Neural cell (in vitro differentiated cells): ENCODE data around the gene BTK. TPM values are rescaled to one million over a fixed set of nuclear protein-coding genes. Genes with fewer than 3 reads are reported as not detected.
"Not testable (repeated sequence)": the region's sequence is repeated elsewhere in the genome, so short reads cannot be mapped to it uniquely, and the experiment has no call there.

Experiments
- H2AFZ ChIP-seq: fragments of 200-600, 300-800 bp; sonication (generic), shearing (Covaris generic); 2 replicates; pipeline ENCODE4 v1.6.0; 2014; ENCODE audit warnings: low read depth, mild to moderate bottlenecking, antibody characterized with exemption, low read length, moderate library complexity
- H3F3A ChIP-seq: fragments of 200-600 bp; shearing (Covaris generic); 2 replicates; pipeline ENCODE4 v1.6.1; 2016; ENCODE audit warnings: mild to moderate bottlenecking, moderate library complexity, mixed read lengths, antibody characterized with exemption, low read length; ENCODE audit not compliant: insufficient read depth, poor library complexity, severe bottlenecking
- H3K27ac ChIP-seq: fragments of 200-600, 300-800 bp; sonication (generic), shearing (Covaris generic); 2 replicates; pipeline ENCODE4 v1.5.1; 2014; ENCODE audit warnings: mild to moderate bottlenecking, low read length, moderate library complexity
- H3K27me3 ChIP-seq: fragments of 300-800, 200-600 bp; sonication (generic), shearing (Covaris generic); 2 replicates; pipeline ENCODE4 v1.6.0; 2014; ENCODE audit warnings: mild to moderate bottlenecking, low read depth, low read length, moderate library complexity; ENCODE audit not compliant: insufficient read depth
- H3K36me3 ChIP-seq: fragments of 300-800, 200-600 bp; sonication (generic), shearing (Covaris generic); 2 replicates; pipeline ENCODE4 v1.5.1; 2014; ENCODE audit warnings: mild to moderate bottlenecking, antibody characterized with exemption, low read length, moderate library complexity; ENCODE audit not compliant: insufficient read depth
- H3K4me2 ChIP-seq: fragments of 300-800, 200-600 bp; sonication (generic), shearing (Covaris generic); 2 replicates; pipeline ENCODE4 v1.6.0; 2014; ENCODE audit warnings: mild to moderate bottlenecking, low read length
- H3K4me3 ChIP-seq: fragments of 300-800, 200-600 bp; sonication (generic), shearing (Covaris generic); 2 replicates; pipeline ENCODE4 v1.5.1; 2014; ENCODE audit warnings: mild to moderate bottlenecking, low read length, moderate library complexity
- H3K79me2 ChIP-seq: fragments of 200-600 bp; shearing (Covaris generic); replicated peaks from 2 replicates; pipeline ENCODE4 v1.6.0; 2014; ENCODE audit warnings: mild to moderate bottlenecking, low read length, moderate library complexity; ENCODE audit not compliant: insufficient read depth
- H3K9ac ChIP-seq: fragments of 300-800, 200-600 bp; sonication (generic), shearing (Covaris generic); 2 replicates; pipeline ENCODE4 v1.6.1; 2016; ENCODE audit warnings: mild to moderate bottlenecking, low read length, mixed read lengths
- H3K9me2 ChIP-seq: fragments of 200-600 bp; shearing (Covaris generic); 2 replicates; pipeline ENCODE4 v1.6.1; 2016; ENCODE audit warnings: mild to moderate bottlenecking, low read length, mixed read lengths; ENCODE audit not compliant: insufficient read depth
- H3K9me3 ChIP-seq: fragments of 200-600, 300-800 bp; sonication (generic), shearing (Covaris generic); 2 replicates; pipeline ENCODE4 v1.6.1; 2016; ENCODE audit warnings: mild to moderate bottlenecking, mixed run types, low read length, moderate library complexity, mixed read lengths
- H4K20me1 ChIP-seq: fragments of 200-600 bp; shearing (Covaris generic); 2 replicates; pipeline ENCODE4 v1.6.1; 2016; ENCODE audit warnings: mild to moderate bottlenecking, mixed run types; ENCODE audit not compliant: insufficient read depth
- CTCF ChIP-seq: fragments of 450-650 bp; IDR thresholded peaks from 2 replicates; pipeline ENCODE4 v1.5.1; 2014; ENCODE audit warnings: antibody characterized with exemption, mild to moderate bottlenecking, moderate library complexity; ENCODE audit not compliant: poor library complexity, severe bottlenecking
- EP300 ChIP-seq: fragments of 450-650 bp; conservative IDR thresholded peaks from 2 replicates; pipeline ENCODE4 v1.6.1; 2014; ENCODE audit warnings: antibody characterized with exemption, mild to moderate bottlenecking, moderate library complexity; ENCODE audit not compliant: poor library complexity, severe bottlenecking
- EZH2 ChIP-seq: fragments of 200-600, 300-800 bp; shearing (Covaris generic), sonication (generic); IDR thresholded peaks from 2 replicates; pipeline ENCODE4 v1.6.1; 2014; ENCODE audit warnings: antibody characterized with exemption, low read length, borderline replicate concordance, mild to moderate bottlenecking; ENCODE audit not compliant: insufficient read depth, poor library complexity, severe bottlenecking
- MXI1 ChIP-seq: fragments of 450-650 bp; conservative IDR thresholded peaks from 2 replicates; pipeline ENCODE4 v1.6.1; 2014; ENCODE audit warnings: antibody characterized with exemption, mild to moderate bottlenecking; ENCODE audit not compliant: poor library complexity, severe bottlenecking
- POLR2AphosphoS5 ChIP-seq: IDR thresholded peaks from 2 replicates; pipeline ENCODE4 v1.6.1; 2012
- RAD21 ChIP-seq: fragments of 450-650 bp; conservative IDR thresholded peaks from 2 replicates; pipeline ENCODE4 v1.6.1; 2014; ENCODE audit warnings: antibody characterized with exemption, mild to moderate bottlenecking, moderate library complexity
- REST ChIP-seq: IDR thresholded peaks from 2 replicates; pipeline ENCODE4 v1.6.1; 2012; ENCODE audit warnings: borderline replicate concordance
- SMC3 ChIP-seq: fragments of 450-650 bp; conservative IDR thresholded peaks from 2 replicates; pipeline ENCODE4 v1.6.1; 2014; ENCODE audit warnings: antibody characterized with exemption, mild to moderate bottlenecking, moderate library complexity; ENCODE audit not compliant: poor library complexity
- TAF1 ChIP-seq: IDR thresholded peaks from 2 replicates; pipeline ENCODE4 v1.6.1; 2012; ENCODE audit warnings: low read depth
- polyA plus RNA-seq: library from polyadenylated mRNA; depleted of rRNA; stranded (reverse); fragments of >200 nt; gene quantifications from 2 replicates; pipeline ENCODE4 v1.2.3, GENCODE V29; 2014

Gene BTK
- polyA plus RNA-seq, 1 donor from 2014 or later: not detected

DNA sequence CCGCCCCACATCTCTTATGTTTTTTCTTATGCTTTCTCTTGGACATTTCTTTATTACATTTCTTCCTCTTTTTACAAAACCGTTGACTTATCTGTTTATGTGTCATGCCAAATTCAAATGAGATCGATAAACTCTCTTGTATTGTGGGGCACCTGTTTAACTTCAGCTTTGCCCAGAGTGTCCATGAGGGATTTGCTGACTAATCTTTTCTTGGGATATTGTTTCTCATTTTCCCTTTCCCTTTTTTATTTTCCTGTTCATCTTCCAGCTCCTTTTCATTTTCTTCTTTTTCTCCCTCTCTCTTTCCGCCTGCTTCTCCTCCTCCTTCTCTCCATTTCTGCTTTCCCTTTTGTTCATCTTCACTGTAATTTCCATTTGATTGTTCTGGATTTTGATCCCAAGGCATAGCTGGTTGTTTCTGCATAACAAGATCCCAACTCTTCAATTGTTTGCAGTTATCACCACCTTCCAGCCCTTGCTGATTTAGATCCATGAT lies 48.2 kb downstream of the BTK start:
- H3K27ac ChIP-seq: no peak overlapping the region
- H3K27me3 ChIP-seq: no peaks in the 10 kb centered on the region
- H2AFZ ChIP-seq: no peak overlapping the region
- no peak overlapping the region for H3K4me3 ChIP-seq
- no peaks in the 10 kb centered on the region for H3K79me2 ChIP-seq
- no peak overlapping the region for H3K4me2 ChIP-seq
- no peaks in the 10 kb centered on the region for H3K36me3 ChIP-seq
- no peaks in the 10 kb centered on the region for H3K9me2 ChIP-seq
- H3F3A ChIP-seq: no peaks in the 10 kb centered on the region
- no peaks in the 10 kb centered on the region for H4K20me1 ChIP-seq
- H3K9ac ChIP-seq: no peak overlapping the region
- TF ChIP-seq REST (no peak), MXI1 (no peak), RAD21 (no peak), CTCF (no peak), TAF1 (no peak), EZH2 (no peak), EP300 (no peak), SMC3 (no peak), POLR2AphosphoS5 (no peak)
- no peaks in the 10 kb centered on the region for H3K9me3 ChIP-seq

GRCh38 chrX:101334310-101334709 lies 51.7 kb downstream of the BTK start:
- not testable (repeated sequence) for H3K9ac ChIP-seq, H3K9me3 ChIP-seq, H3K36me3 ChIP-seq, H3K4me2 ChIP-seq, H3K27ac ChIP-seq, H2AFZ ChIP-seq, H3K4me3 ChIP-seq, H3K79me2 ChIP-seq, H4K20me1 ChIP-seq, H3F3A ChIP-seq, H3K27me3 ChIP-seq, H3K9me2 ChIP-seq

DNA sequence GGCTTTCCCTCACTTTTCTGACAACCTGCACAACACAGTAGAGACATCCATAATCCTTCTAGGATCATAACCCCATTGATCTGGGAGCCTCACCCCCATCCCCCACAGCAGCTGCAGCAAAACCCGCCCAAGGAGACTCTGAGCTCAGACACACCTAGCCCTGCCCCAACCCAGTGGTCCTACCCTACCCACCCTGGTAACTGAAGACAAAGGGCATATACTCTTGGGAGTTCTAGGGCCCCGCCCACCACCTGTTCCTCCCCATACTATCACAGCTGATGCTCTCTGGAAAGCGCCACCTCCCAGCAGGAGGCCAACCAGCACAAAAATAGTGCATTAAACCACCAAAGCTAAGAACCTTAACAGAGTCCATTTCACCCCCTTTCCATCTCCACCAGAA lies 59.4 kb downstream of the BTK start:
- not testable (repeated sequence) for H3K9me2 ChIP-seq, H3K9me3 ChIP-seq, H3K36me3 ChIP-seq, H3K4me3 ChIP-seq, H4K20me1 ChIP-seq, H3K9ac ChIP-seq, H3K4me2 ChIP-seq, H2AFZ ChIP-seq, H3K27me3 ChIP-seq, H3F3A ChIP-seq, H3K79me2 ChIP-seq, H3K27ac ChIP-seq
